HL-60/S4 (cell line): Measurements from ENCODE around the gene CD79A.

ENCODE experiments used
- in situ Hi-C: fragments of 300-500 bp; cut with MboI; formaldehyde crosslinking; loops from 2 replicates; pipeline ENCODE4 v1.14.3; 2022; ENCODE audit warnings: low sequenced_read_pairs

Gene CD79A

DNA sequence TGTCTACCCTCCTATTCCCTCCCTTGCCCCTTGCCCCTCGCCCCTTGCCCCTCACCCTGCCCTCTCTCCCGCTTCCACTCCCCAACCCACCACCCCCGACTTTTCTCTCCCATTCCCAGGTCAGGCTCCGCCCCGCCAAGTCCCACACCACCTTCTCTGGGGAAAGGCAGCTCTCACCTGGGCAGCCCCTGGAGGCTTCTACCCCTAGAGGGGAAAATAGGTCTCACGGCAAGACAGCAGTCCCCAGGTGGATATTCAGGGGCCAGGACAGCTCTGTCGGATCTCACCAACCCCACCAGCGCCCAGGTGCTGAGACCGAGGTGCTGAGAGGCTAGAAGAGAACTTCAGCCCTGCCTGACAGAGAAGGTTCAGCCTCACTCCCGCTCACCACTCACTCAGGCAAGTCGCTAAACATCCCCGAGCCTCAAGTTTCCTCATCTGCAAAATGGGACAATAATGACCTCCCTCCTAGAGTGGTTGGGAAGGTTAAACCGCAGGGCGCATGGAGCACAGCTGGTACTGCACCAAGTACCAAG, 52.5 kb downstream of the CD79A start:
- in situ Hi-C loops, result no loop called here

DNA sequence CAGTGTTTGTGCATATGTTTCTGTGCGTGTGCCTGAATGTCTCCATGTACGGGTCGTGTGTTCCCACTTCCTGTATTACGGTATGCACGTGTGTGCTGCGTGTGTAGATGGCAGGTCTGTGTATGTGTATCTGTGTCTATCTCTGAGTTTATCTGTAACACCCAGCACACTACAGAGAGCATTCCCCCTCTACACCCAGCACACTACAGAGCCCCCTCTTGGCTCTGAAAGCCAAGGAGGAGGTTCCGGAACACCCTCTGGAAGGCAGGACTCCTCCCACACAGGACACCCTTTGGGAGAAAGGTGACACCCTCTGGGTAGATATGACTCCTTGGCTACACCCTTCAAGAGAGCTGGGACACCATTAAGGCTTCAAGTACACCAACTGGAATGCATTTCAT, 53.2 kb downstream of the CD79A start:
- in situ Hi-C loops, result no loop called here
